BJ (cell line): ENCODE results near the gene HEXIM1. TPM values are rescaled to one million over a fixed set of nuclear protein-coding genes. Genes with fewer than 3 reads are reported as not detected.

Experiments
- CTCF ChIA-PET: fragments of 350-600 bp; formaldehyde crosslinking; extraction: SDS; loops from one replicate; lab custom pipeline; 2021; ENCODE audit warnings: antibody characterized with exemption, inconsistent platforms; lab: Yijun Ruan, JAX
- POLR2A ChIA-PET: fragments of 300-600 bp; sonication (Branson Sonifier 250); formaldehyde crosslinking; extraction: SDS; loops from one replicate; lab custom pipeline; 2021; ENCODE audit warnings: antibody characterized with exemption; lab: Charles Lee
- DNase-seq: peaks from one replicate; pipeline ENCODE4 v3.0.0-alpha.2; 2011; ENCODE audit warnings: low read depth
- H3K27me3 ChIP-seq: 2 replicates; pipeline ENCODE4 v1.6.0; 2011; ENCODE audit warnings: low read length; ENCODE audit not compliant: control insufficient read depth, insufficient read depth
- H3K36me3 ChIP-seq: 2 replicates; pipeline ENCODE4 v1.5.1; 2011; ENCODE audit warnings: low read length; ENCODE audit not compliant: control insufficient read depth, insufficient read depth
- H3K4me3 ChIP-seq: 2 replicates; pipeline ENCODE4 v1.5.1; 2011; ENCODE audit warnings: low read depth, mild to moderate bottlenecking, control low read depth, low read length
- polyA plus RNA-seq: library from polyadenylated mRNA; depleted of rRNA; stranded (reverse); fragments of >200 nt; gene quantifications from 2 replicates; pipeline ENCODE4 v1.2.3, GENCODE V29; 2011
- TF ChIP-seq, protein P1 (sequence below): IDR thresholded peaks from 2 replicates; pipeline ENCODE4 v1.5.1; 2011; ENCODE audit warnings: low read depth, mild to moderate bottlenecking, control low read depth, inconsistent platforms, low read length, moderate library complexity; ENCODE audit not compliant: insufficient read depth

Gene HEXIM1
- polyA plus RNA-seq, 1 experiment, result 16.0 TPM

GRCh38 chr17:45172232-45172540, 23.9 kb downstream of the HEXIM1 start:
- Histone ChIP-seq H3K36me3 (peaks cover 1% of the 10 kb centered on the region; the same call in 1 of the 2 replicates), H3K4me3 (peak overlapping the region; percentile 24), H3K27me3 (no peaks in the 10 kb centered on the region)
- TF ChIP-seq, protein P1, sequence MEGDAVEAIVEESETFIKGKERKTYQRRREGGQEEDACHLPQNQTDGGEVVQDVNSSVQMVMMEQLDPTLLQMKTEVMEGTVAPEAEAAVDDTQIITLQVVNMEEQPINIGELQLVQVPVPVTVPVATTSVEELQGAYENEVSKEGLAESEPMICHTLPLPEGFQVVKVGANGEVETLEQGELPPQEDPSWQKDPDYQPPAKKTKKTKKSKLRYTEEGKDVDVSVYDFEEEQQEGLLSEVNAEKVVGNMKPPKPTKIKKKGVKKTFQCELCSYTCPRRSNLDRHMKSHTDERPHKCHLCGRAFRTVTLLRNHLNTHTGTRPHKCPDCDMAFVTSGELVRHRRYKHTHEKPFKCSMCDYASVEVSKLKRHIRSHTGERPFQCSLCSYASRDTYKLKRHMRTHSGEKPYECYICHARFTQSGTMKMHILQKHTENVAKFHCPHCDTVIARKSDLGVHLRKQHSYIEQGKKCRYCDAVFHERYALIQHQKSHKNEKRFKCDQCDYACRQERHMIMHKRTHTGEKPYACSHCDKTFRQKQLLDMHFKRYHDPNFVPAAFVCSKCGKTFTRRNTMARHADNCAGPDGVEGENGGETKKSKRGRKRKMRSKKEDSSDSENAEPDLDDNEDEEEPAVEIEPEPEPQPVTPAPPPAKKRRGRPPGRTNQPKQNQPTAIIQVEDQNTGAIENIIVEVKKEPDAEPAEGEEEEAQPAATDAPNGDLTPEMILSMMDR, result no peak
- POLR2A ChIA-PET, result interaction anchor here (0.7 kb wide), 1 partner anchor 18 kb away, joined by 6 read pairs; no protein-coding TSS in a partner anchor
- CTCF ChIA-PET, result interaction anchor here (1.2 to 10.2 kb wide), 5 partner anchors 22 to 63 kb away, joined by 3 to 62 read pairs (median 15); partner anchors contain the start of genes ACBD4 and HEXIM1
- DNase-seq, result no peak

DNA sequence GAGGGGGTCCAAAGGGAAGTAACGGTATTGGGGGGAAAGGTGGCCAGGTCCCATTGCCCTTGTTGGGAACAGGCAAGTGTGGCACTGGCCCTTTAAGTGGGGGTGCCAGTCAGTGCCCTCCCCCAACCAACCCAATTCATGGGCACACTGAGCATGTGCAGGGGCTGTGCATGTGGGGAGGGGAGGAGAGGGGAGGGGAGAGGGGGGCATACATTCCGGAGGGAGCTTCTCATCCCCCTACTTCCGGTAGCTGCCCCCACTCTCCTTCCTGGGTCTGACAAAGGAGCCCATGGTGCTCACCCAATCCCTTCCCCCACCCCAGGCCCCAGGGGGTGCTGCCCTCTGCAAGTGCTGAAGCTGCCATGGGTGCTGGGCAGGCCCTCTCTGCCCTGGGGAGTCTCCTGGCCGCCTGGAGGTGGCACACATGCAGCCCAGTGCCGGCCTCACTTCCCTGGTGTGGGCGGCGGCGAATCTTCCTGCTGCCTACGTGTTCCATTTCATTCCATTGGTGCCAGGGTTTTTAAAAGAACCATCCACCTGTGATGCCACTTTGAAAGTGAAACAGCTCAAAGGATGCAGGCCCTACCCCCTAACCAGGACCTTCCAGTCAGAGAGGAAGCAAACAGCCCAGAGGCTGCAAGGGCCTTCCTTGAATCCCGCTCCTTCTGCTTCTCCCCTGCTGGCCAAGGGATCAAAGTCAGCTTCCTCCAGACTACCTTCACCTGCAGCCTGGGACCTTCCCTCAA, 24.4 kb downstream of the HEXIM1 start:
- no peaks in the 10 kb centered on the region for H3K27me3 ChIP-seq
- peaks cover 1% of the 10 kb centered on the region; the same call in 1 of the 2 replicates for H3K36me3 ChIP-seq
- ChIA-PET CTCF (interaction anchor here (0.6 to 10.2 kb wide), 6 partner anchors 23 to 144 kb away, joined by 3 to 62 read pairs (median 12); partner anchors contain the start of genes ACBD4, HEXIM1 and MAP3K14), POLR2A (interaction anchor here (0.5 to 0.8 kb wide), 3 partner anchors 16 to 18 kb away, joined by 5 to 16 read pairs (median 6); no protein-coding TSS in a partner anchor)
- TF ChIP-seq, protein P1, result peak; percentile 11; the same call in 1 of the 2 replicates
- peak; percentile 26 for DNase-seq
- peak overlapping the region; percentile 24 for H3K4me3 ChIP-seq

DNA sequence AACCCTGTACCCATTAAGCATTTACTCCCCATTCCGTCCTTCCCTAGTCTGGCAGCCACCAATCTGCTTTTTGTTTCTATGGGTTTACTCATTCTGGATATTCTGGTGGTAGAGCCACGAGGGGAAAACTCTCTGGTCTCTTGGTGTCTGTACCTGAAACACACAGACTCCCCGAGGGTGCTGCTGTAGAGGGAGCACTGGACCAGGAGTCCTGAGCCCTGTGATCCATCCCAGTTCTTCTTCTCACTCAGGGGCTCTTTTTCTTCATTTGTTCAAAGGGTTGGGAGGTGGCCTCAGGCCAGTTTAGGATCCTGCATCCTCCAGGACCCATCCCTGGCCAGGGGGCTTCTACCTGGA, 27.5 kb downstream of the HEXIM1 start:
- no peaks in the 10 kb centered on the region for H3K36me3 ChIP-seq
- no peak overlapping the region for H3K4me3 ChIP-seq
- POLR2A ChIA-PET, result interaction anchor here (1.2 kb wide), 1 partner anchor 27 kb away, joined by 5 read pairs; the partner anchor contains the start of gene HEXIM1
- TF ChIP-seq, protein P1, result no peak
- CTCF ChIA-PET, result interaction anchor here (3.6 to 10.2 kb wide), 2 partner anchors 26 to 40 kb away, joined by 17 to 62 read pairs; partner anchors contain the start of genes ACBD4 and HEXIM1
- no peak for DNase-seq
- H3K27me3 ChIP-seq, result no peaks in the 10 kb centered on the region

DNA sequence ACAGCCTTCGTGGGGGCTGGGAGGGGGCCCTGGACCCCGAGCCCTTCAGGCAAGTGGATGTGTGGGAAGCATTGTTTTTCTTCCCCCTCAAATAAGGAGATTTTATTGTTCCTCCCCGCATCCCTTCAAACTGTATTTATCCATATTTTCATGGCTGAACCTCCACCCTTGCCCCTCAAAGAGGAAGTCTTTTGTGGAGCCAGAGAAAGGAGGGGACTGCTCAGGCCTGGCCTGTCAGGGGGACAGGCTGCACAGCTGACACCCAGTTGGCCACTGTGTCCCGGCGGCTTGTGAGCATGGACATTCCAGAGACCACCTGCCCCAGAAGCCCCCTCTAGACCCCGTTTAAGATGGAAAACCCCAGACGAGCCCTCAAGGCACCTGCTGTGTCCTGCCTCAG, 29.3 kb downstream of the HEXIM1 start:
- Histone ChIP-seq H3K4me3 (no peak overlapping the region), H3K36me3 (no peaks in the 10 kb centered on the region), H3K27me3 (no peaks in the 10 kb centered on the region)
- ChIA-PET POLR2A (no interaction called here), CTCF (interaction anchor here (1.4 to 10.2 kb wide), 4 partner anchors 20 to 42 kb away, joined by 5 to 62 read pairs (median 12); partner anchors contain the start of genes ACBD4 and HEXIM1)
- DNase-seq, result no peak
- TF ChIP-seq, protein P1, result no peak

DNA sequence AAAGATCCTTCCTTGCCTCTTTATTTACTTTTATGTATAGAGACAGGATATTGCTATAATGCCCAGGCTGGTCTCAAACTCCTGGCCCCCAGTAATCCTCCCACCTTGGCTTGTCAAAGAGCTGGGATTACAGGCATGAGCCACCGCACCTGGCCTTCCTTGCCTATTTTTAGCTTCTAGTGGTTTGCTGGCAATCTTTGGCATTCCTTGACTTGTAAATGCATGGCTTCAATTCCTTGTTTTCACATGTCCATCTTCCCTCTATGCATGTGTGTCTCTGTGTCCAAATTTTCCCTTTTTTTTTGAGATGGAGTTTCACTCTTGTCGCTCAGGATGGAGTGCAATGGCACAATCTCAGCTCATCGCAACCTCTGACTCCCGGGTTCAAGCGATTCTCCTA, 35.9 kb downstream of the HEXIM1 start:
- CTCF ChIA-PET, result interaction anchor here (1.1 to 2.7 kb wide), 3 partner anchors 9 to 14 kb away, joined by 3 to 11 read pairs (median 5); no protein-coding TSS in a partner anchor
- Histone ChIP-seq H3K36me3 (no peaks in the 10 kb centered on the region), H3K27me3 (no peaks in the 10 kb centered on the region; the same call in 1 of the 2 replicates), H3K4me3 (no peak overlapping the region)
- POLR2A ChIA-PET, result no interaction called here
- DNase-seq, result no peak
- TF ChIP-seq, protein P1, result no peak
